T-helper 17 cell (primary cell): ENCODE results near the gene KRT9. TPM values are rescaled to one million over a fixed set of nuclear protein-coding genes. Genes with fewer than 3 reads are reported as not detected.
"Not testable (repeated sequence)": the region's sequence is repeated elsewhere in the genome, so short reads cannot be mapped to it uniquely, and the experiment has no call there.

Source experiments
- ATAC-seq: fragments of 150-1000 bp; cut with Tn5 transposase; 2 replicates; pipeline ENCODE4 v1.10.0; 2021; ENCODE audit warnings: mild to moderate bottlenecking, moderate library complexity
- DNase-seq, 3 donors: peaks; one replicate each; pipeline versions ENCODE4 v3.0.0 to v3.0.0-alpha.2; 2020 to 2021
- H3K9me3 ChIP-seq: one replicate; pipeline ENCODE4 v1.7.0; 2013; ENCODE audit warnings: low read length, mild to moderate bottlenecking; ENCODE audit not compliant: control insufficient read depth, poor library complexity, severe bottlenecking
- H3K27ac Mint-ChIP-seq: one replicate; pipeline ENCODE4 v1.8.0; 2022; ENCODE audit warnings: mild to moderate bottlenecking, moderate library complexity, mixed read lengths
- H3K27me3 Mint-ChIP-seq: one replicate; pipeline ENCODE4 v1.8.0; 2022; ENCODE audit warnings: mixed read lengths
- H3K36me3 Mint-ChIP-seq: one replicate; pipeline ENCODE4 v1.8.0; 2022; ENCODE audit warnings: low read depth, mixed read lengths
- H3K4me1 Mint-ChIP-seq: one replicate; pipeline ENCODE4 v1.8.0; 2022; ENCODE audit warnings: mild to moderate bottlenecking, mixed read lengths
- H3K4me3 Mint-ChIP-seq: one replicate; pipeline ENCODE4 v1.8.0; 2022; ENCODE audit warnings: mild to moderate bottlenecking, moderate library complexity, mixed read lengths
- total RNA-seq, 4 donors: library from RNA in 2 of 4; stranded (reverse) in 2 of 4; gene quantifications; one replicate each; pipeline ENCODE4 v1.2.3 and lab custom pipeline; 2022 to 2026

KRT9 gene
- total RNA-seq, 2 donors from 2014 or later = not detected

- Mint-ChIP-seq H3K4me3 (no peak overlapping the region), H3K27me3 (peaks cover 55% of the 10 kb centered on the region), H3K27ac (no peak overlapping the region), H3K36me3 (peaks cover 4% of the 10 kb centered on the region), H3K4me1 (peaks cover 2% of the 10 kb centered on the region)
- DNase-seq = no peak
- ATAC-seq = no peak
- no peaks in the 10 kb centered on the region for H3K9me3 ChIP-seq
Observed at GRCh38 chr17:41592601-41593305, 20.9 kb upstream of the KRT9 start.

GRCh38 chr17:41589301-41589700, 17.4 kb upstream of the KRT9 start:
- Mint-ChIP-seq H3K27me3 (peaks cover 60% of the 10 kb centered on the region), H3K4me1 (no peaks in the 10 kb centered on the region), H3K4me3 (no peak overlapping the region), H3K36me3 (peaks cover 4% of the 10 kb centered on the region), H3K27ac (no peak overlapping the region)
- no peaks in the 10 kb centered on the region for H3K9me3 ChIP-seq
- no peak for DNase-seq
- ATAC-seq = no peak

GRCh38 chr17:41588126-41588810, 16.4 kb upstream of the KRT9 start:
- Mint-ChIP-seq H3K4me3 (no peak overlapping the region), H3K27me3 (peaks cover 66% of the 10 kb centered on the region), H3K4me1 (no peaks in the 10 kb centered on the region), H3K27ac (no peak overlapping the region), H3K36me3 (peaks cover 4% of the 10 kb centered on the region)
- no peak for DNase-seq
- no peak for ATAC-seq
- H3K9me3 ChIP-seq = no peaks in the 10 kb centered on the region

GRCh38 chr17:41586863-41587495, 15.1 kb upstream of the KRT9 start, which contains the start of gene KRT14:
TSS of gene KRT14 (minus strand) at chr17:41586895. CDS start at chr17:41586834, 61 bp downstream.
- H3K27me3 Mint-ChIP-seq = peaks cover 65% of the 10 kb centered on the region
- peaks cover 4% of the 10 kb centered on the region for H3K36me3 Mint-ChIP-seq
- DNase-seq (no peak), ATAC-seq (no peak)
- H3K4me1 Mint-ChIP-seq = no peaks in the 10 kb centered on the region
- H3K27ac Mint-ChIP-seq = no peak within 1 kb of the TSS
- H3K9me3 ChIP-seq = no peaks in the 10 kb centered on the region
- no peak within 1 kb of the TSS for H3K4me3 Mint-ChIP-seq

GRCh38 chr17:41585301-41586056, 13.6 kb upstream of the KRT9 start:
- H3K27ac Mint-ChIP-seq = no peak overlapping the region
- H3K4me1 Mint-ChIP-seq = no peaks in the 10 kb centered on the region
- no peak for ATAC-seq
- peaks cover 74% of the 10 kb centered on the region for H3K27me3 Mint-ChIP-seq
- no peak for DNase-seq
- no peak overlapping the region for H3K4me3 Mint-ChIP-seq
- H3K9me3 ChIP-seq = no peaks in the 10 kb centered on the region
- H3K36me3 Mint-ChIP-seq = peaks cover 4% of the 10 kb centered on the region

- not testable (repeated sequence) for H3K27ac Mint-ChIP-seq, ATAC-seq, H3K4me1 Mint-ChIP-seq, H3K4me3 Mint-ChIP-seq, H3K36me3 Mint-ChIP-seq, H3K9me3 ChIP-seq, DNase-seq
- peaks cover 69% of the 10 kb centered on the region for H3K27me3 Mint-ChIP-seq
Observed at GRCh38 chr17:41584331-41584927, 12.6 kb upstream of the KRT9 start.

GRCh38 chr17:41583137-41584127, 11.6 kb upstream of the KRT9 start:
- no peaks in the 10 kb centered on the region for H3K9me3 ChIP-seq
- DNase-seq = no peak
- no peaks in the 10 kb centered on the region for H3K4me1 Mint-ChIP-seq
- no peak for ATAC-seq
- peaks cover 68% of the 10 kb centered on the region for H3K27me3 Mint-ChIP-seq
- H3K27ac Mint-ChIP-seq = no peak overlapping the region
- H3K36me3 Mint-ChIP-seq = no peaks in the 10 kb centered on the region
- H3K4me3 Mint-ChIP-seq = no peak overlapping the region

GRCh38 chr17:41582061-41582968, 10.5 kb upstream of the KRT9 start:
- H3K36me3 Mint-ChIP-seq = not testable (repeated sequence)
- peaks cover 70% of the 10 kb centered on the region for H3K27me3 Mint-ChIP-seq

GRCh38 chr17:41581366-41582060, 9.7 kb upstream of the KRT9 start:
- peaks cover 73% of the 10 kb centered on the region for H3K27me3 Mint-ChIP-seq
- no peaks in the 10 kb centered on the region for H3K4me1 Mint-ChIP-seq
- H3K36me3 Mint-ChIP-seq = no peaks in the 10 kb centered on the region
- no peak for DNase-seq
- H3K9me3 ChIP-seq = no peaks in the 10 kb centered on the region
- no peak overlapping the region for H3K27ac Mint-ChIP-seq
- ATAC-seq = no peak
- no peak overlapping the region for H3K4me3 Mint-ChIP-seq

More at GRCh38 chr17:41582061-41582968, 10.5 kb upstream of the KRT9 start:
- not testable (repeated sequence) for DNase-seq, H3K4me3 Mint-ChIP-seq, H3K4me1 Mint-ChIP-seq, H3K27ac Mint-ChIP-seq, ATAC-seq, H3K9me3 ChIP-seq

GRCh38 chr17:41580687-41581365, 9.0 kb upstream of the KRT9 start:
- H3K27me3 Mint-ChIP-seq = peaks cover 73% of the 10 kb centered on the region
- no peak for ATAC-seq
- H3K36me3 Mint-ChIP-seq = no peaks in the 10 kb centered on the region
- no peaks in the 10 kb centered on the region for H3K9me3 ChIP-seq
- H3K27ac Mint-ChIP-seq = no peak overlapping the region
- no peak overlapping the region for H3K4me3 Mint-ChIP-seq
- H3K4me1 Mint-ChIP-seq = no peaks in the 10 kb centered on the region
- DNase-seq = no peak
